SK-N-SH treated with all-trans-retinoic acid at 6 μM for 48 hours (cell line): ENCODE results near the gene DNAJC5G.

ENCODE experiments used
- ARNTL ChIP-seq: fragments of 450-650 bp; formaldehyde crosslinking; IDR thresholded peaks from 2 replicates; pipeline ENCODE4 v1.5.0; 2020; ENCODE audit warnings: low read depth, mild to moderate bottlenecking, moderate library complexity, borderline replicate concordance
- BACH2 ChIP-seq: fragments of 250-450 bp; sonication (Bioruptor Pico); IDR thresholded peaks from 2 replicates; pipeline ENCODE4 v1.9.0; 2021; ENCODE audit warnings: mild to moderate bottlenecking, borderline replicate concordance
- CREB5 ChIP-seq: fragments of 250-450 bp; sonication (Bioruptor Pico); IDR thresholded peaks from 2 replicates; pipeline ENCODE4 v1.5.1; 2020; ENCODE audit warnings: low read depth, mild to moderate bottlenecking, moderate library complexity
- CSRNP3 ChIP-seq: fragments of 250-450 bp; sonication (Bioruptor Pico); IDR thresholded peaks from 2 replicates; pipeline ENCODE4 v1.5.1; 2021; ENCODE audit warnings: mild to moderate bottlenecking, moderate library complexity
- ESRRG ChIP-seq: fragments of 250-450 bp; sonication (Bioruptor Pico); IDR thresholded peaks from 2 replicates; pipeline ENCODE4 v1.6.1; 2021; ENCODE audit warnings: mild to moderate bottlenecking
- GLIS3 ChIP-seq: fragments of 250-450 bp; sonication (Bioruptor Pico); IDR thresholded peaks from 2 replicates; pipeline ENCODE4 v1.5.0; 2020; ENCODE audit warnings: mild to moderate bottlenecking, moderate library complexity
- ISL1 ChIP-seq: fragments of 250-450 bp; sonication (Bioruptor Pico); IDR thresholded peaks from 2 replicates; pipeline ENCODE4 v2.1.2; 2022; ENCODE audit warnings: mild to moderate bottlenecking, moderate library complexity
- TCF4 ChIP-seq: fragments of 250-450 bp; sonication (Bioruptor Pico); IDR thresholded peaks from 2 replicates; pipeline ENCODE4 v1.8.0; 2021; ENCODE audit warnings: mild to moderate bottlenecking, moderate library complexity, borderline replicate concordance
- TOX ChIP-seq: fragments of 250-450 bp; sonication (Bioruptor Pico); IDR thresholded peaks from 2 replicates; pipeline ENCODE4 v1.8.0; 2021; ENCODE audit warnings: mild to moderate bottlenecking, moderate library complexity, borderline replicate concordance
- ZFP30 ChIP-seq: fragments of 450-650 bp; formaldehyde crosslinking; IDR thresholded peaks from 2 replicates; pipeline ENCODE4 v1.5.0; 2022; ENCODE audit warnings: mild to moderate bottlenecking, moderate library complexity
- ZNF70 ChIP-seq: fragments of 450-650 bp; formaldehyde crosslinking; IDR thresholded peaks from 2 replicates; pipeline ENCODE4 v1.5.0; 2020; ENCODE audit warnings: mild to moderate bottlenecking, moderate library complexity
- ZNF8 ChIP-seq: fragments of 450-650 bp; formaldehyde crosslinking; IDR thresholded peaks from 2 replicates; pipeline ENCODE4 v1.5.0; 2020; ENCODE audit warnings: mild to moderate bottlenecking, moderate library complexity
- TF ChIP-seq, protein P1 (sequence below): fragments of 250-450 bp; sonication (Bioruptor Pico); IDR thresholded peaks from 2 replicates; pipeline ENCODE4 v1.8.0; 2020; ENCODE audit warnings: mild to moderate bottlenecking, moderate library complexity, borderline replicate concordance

GRCh38 chr2:27285481-27285880 lies 10.2 kb downstream of the DNAJC5G start:
- no peak for TF ChIP-seq CSRNP3
- TF ChIP-seq CREB5 (CRISPR knock-in tag): no peak
- TF ChIP-seq TCF4 (CRISPR knock-in tag): no peak
- no peak for TF ChIP-seq TOX
- no peak for TF ChIP-seq GLIS3 (CRISPR knock-in tag)
- no peak for TF ChIP-seq ARNTL (CRISPR knock-in tag)
- TF ChIP-seq, protein P1, sequence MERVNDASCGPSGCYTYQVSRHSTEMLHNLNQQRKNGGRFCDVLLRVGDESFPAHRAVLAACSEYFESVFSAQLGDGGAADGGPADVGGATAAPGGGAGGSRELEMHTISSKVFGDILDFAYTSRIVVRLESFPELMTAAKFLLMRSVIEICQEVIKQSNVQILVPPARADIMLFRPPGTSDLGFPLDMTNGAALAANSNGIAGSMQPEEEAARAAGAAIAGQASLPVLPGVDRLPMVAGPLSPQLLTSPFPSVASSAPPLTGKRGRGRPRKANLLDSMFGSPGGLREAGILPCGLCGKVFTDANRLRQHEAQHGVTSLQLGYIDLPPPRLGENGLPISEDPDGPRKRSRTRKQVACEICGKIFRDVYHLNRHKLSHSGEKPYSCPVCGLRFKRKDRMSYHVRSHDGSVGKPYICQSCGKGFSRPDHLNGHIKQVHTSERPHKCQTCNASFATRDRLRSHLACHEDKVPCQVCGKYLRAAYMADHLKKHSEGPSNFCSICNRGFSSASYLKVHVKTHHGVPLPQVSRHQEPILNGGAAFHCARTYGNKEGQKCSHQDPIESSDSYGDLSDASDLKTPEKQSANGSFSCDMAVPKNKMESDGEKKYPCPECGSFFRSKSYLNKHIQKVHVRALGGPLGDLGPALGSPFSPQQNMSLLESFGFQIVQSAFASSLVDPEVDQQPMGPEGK (CRISPR knock-in tag): no peak
- TF ChIP-seq ZFP30 (CRISPR knock-in tag): no peak
- no peak for TF ChIP-seq ESRRG
- no peak for TF ChIP-seq ZNF70
- no peak for TF ChIP-seq ZNF8
- no peak for TF ChIP-seq BACH2 (CRISPR knock-in tag)
- no peak for TF ChIP-seq ISL1 (CRISPR knock-in tag)
